Spleen (tissue), 11 donors: ENCODE measurements around the gene HOXB6. TPM values are rescaled to one million over a fixed set of nuclear protein-coding genes. Genes with fewer than 3 reads are reported as not detected.

Experiments used
- DNase-seq: peaks from one replicate; pipeline ENCODE4 v3.0.0-alpha.2; 2020
- H3K27ac ChIP-seq, 8 donors: fragments of 200-600 bp; sonication (generic) in 7 of 8; 1 replicate in 4 of 8; 2 replicates in 4 of 8; pipeline versions ENCODE4 v1.5.0 to v1.8.0; 2016 to 2021; ENCODE audit warnings: inconsistent platforms in 4 of 8, mild to moderate bottlenecking in 4 of 8, moderate library complexity in 1 of 8
- H3K27me3 ChIP-seq, 7 donors: fragments of 200-600 bp; sonication (generic) in 6 of 7; replicated peaks in 1 of 7; 1 replicate in 4 of 7; 2 replicates in 3 of 7; pipeline versions ENCODE4 v1.5.0 to v1.8.0; 2016 to 2021; ENCODE audit warnings: inconsistent platforms in 3 of 7, mild to moderate bottlenecking in 1 of 7
- H3K36me3 ChIP-seq, 6 donors: fragments of 200-600 bp; sonication (generic) in 5 of 6; 1 replicate in 4 of 6; 2 replicates in 2 of 6; pipeline versions ENCODE4 v1.5.0 to v1.8.0; 2016 to 2021; ENCODE audit warnings: inconsistent platforms in 2 of 6
- H3K4me1 ChIP-seq, 6 donors: fragments of 200-600 bp; sonication (generic) in 5 of 6; 1 replicate in 3 of 6; 2 replicates in 3 of 6; pipeline versions ENCODE4 v1.5.0 to v1.8.0; 2016 to 2021; ENCODE audit warnings: inconsistent platforms in 3 of 6
- H3K4me3 ChIP-seq, 8 donors: fragments of 200-600 bp; sonication (generic) in 7 of 8; 1 replicate in 4 of 8; 2 replicates in 4 of 8; pipeline versions ENCODE4 v1.5.0 to v1.8.0; 2016 to 2021; ENCODE audit warnings: inconsistent platforms in 4 of 8, mild to moderate bottlenecking in 4 of 8, moderate library complexity in 2 of 8
- H3K9me3 ChIP-seq, 8 donors: fragments of 200-600 bp; sonication (generic) in 7 of 8; 1 replicate in 4 of 8; 2 replicates in 4 of 8; pipeline versions ENCODE4 v1.5.0 to v1.8.0; 2016 to 2021; ENCODE audit warnings: inconsistent platforms in 4 of 8
- POLR2A ChIP-seq, 3 donors: fragments of 450-650 bp; IDR thresholded peaks; one replicate each; pipeline ENCODE4 v1.5.1; 2017; ENCODE audit warnings: antibody characterized with exemption in 3 of 3, mild to moderate bottlenecking in 1 of 3
- POLR2AphosphoS5 ChIP-seq, 3 donors: sonication (generic); formaldehyde crosslinking; IDR thresholded peaks; one replicate each; pipeline ENCODE4 v1.5.1; 2017; ENCODE audit warnings: antibody characterized with exemption in 3 of 3
- WGBS, 5 donors: extraction: QIAGEN DNeasy Blood & Tissue Kit in 3 of 5; methylation state at CpG; one replicate each; pipeline versions ENCODE4 v1.1.5 to v1.1.7; 2013 to 2018; 5-methylcytosine and 5-hydroxymethylcytosine counted together
- intact Hi-C: fragments of 100-400 bp; cut with DNase I; formaldehyde crosslinking; loops from one replicate; pipeline ENCODE4 v1.15.0; 2023; ENCODE audit warnings: low total_unique reads
- polyA plus RNA-seq, 3 donors: library from polyadenylated mRNA; stranded (reverse); fragments of 200-250 nt; gene quantifications; one replicate each; pipeline ENCODE4 v1.2.1, GENCODE V29; 2013
- total RNA-seq, 7 donors: library from RNA; depleted of rRNA in 3 of 7; stranded (reverse); fragments of >200 nt in 3 of 7; fragmentation: NEBNext Ultra II Directional in 4 of 7; extraction: Animal tissue kit (Norgen Biotek cat#: 25700) in 4 of 7; gene quantifications; one replicate each; pipeline versions ENCODE4 v1.1.0 to v1.2.1, GENCODE V29; 2016 to 2021
- TF ChIP-seq, protein P1 (sequence below), 11 experiments: fragments of 200-600 bp in 7 of 11; fragments of 450-650 bp in 4 of 11; sonication (generic) in 4 of 11; IDR thresholded peaks in 8 of 11; conservative IDR thresholded peaks in 3 of 11; 1 replicate in 7 of 11; 2 replicates in 4 of 11; pipeline versions ENCODE4 v1.4.0 to v1.8.0; 2016 to 2021; ENCODE audit warnings: antibody characterized with exemption in 11 of 11, inconsistent platforms in 4 of 11, mild to moderate bottlenecking in 1 of 11
- donor health status: healthy with polysubstance abuse.
- donor health status: DM: no; HTN: no; CAD: no; lungs with moderate emphysema.
- donor health status: DM: no; HTN: no; CAD: no.
- donor health status: Bipolar disorder and iron deficiency.
- donor health status: healthy.
- donor health status: DM: no; HTN: no; CAD: no.
- donor health status: DM: yes; HTN: yes; CAD: no.

HOXB6 gene
- total and polyA plus RNA-seq, 10 donors, result 1.2 to 4.5 (median 2.9) TPM

DNA sequence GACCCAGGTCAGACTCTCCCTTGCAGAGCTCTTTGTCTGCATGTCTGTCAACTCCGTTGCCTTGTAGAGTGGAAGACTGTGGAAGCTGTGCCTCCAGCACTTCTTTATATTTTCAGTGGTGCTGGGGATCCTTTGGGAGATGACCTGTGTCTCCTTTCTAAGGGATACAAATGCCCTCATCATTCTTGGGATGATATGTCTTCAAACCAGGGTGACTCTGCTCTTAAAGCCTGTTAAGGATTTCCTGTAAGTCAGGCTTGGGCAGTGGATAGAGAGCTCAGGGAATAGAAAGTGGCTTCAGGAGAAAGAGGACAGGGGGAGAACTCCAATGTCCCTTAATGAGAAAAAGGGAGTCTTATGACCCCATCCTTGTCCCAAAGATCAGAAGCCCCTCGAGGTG is 16.3 kb downstream of the HOXB6 start:
- Histone ChIP-seq H3K27ac (peak overlapping the region in 7 of 8 donors; percentile 39 to 85 (median 81)), H3K36me3 (no peaks in the 10 kb centered on the region), H3K9me3 (no peaks in the 10 kb centered on the region), H3K4me3 (peak overlapping the region in 1 of 8 donors; percentile 81), H3K4me1 (peaks cover 17 to 86% (median 49%) of the 10 kb centered on the region in 6 donors), H3K27me3 (peaks cover 0 to 100% (median 70%) of the 10 kb centered on the region in 7 donors)
- WGBS, 5 donors, result 24 to 42% (median 36%) methylated on average over 2 of the region's 2 CpGs
- intact Hi-C loops, result no loop called here
- DNase-seq, result no peak
- TF ChIP-seq, protein P1, sequence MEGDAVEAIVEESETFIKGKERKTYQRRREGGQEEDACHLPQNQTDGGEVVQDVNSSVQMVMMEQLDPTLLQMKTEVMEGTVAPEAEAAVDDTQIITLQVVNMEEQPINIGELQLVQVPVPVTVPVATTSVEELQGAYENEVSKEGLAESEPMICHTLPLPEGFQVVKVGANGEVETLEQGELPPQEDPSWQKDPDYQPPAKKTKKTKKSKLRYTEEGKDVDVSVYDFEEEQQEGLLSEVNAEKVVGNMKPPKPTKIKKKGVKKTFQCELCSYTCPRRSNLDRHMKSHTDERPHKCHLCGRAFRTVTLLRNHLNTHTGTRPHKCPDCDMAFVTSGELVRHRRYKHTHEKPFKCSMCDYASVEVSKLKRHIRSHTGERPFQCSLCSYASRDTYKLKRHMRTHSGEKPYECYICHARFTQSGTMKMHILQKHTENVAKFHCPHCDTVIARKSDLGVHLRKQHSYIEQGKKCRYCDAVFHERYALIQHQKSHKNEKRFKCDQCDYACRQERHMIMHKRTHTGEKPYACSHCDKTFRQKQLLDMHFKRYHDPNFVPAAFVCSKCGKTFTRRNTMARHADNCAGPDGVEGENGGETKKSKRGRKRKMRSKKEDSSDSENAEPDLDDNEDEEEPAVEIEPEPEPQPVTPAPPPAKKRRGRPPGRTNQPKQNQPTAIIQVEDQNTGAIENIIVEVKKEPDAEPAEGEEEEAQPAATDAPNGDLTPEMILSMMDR (IDR thresholded peaks at IDR 0.05 in 8 of 11, conservative IDR thresholded peaks at IDR 0.05 in 3 of 11), result no peak
- TF ChIP-seq POLR2A (IDR thresholded peaks at IDR 0.05) (no peak), POLR2AphosphoS5 (IDR thresholded peaks at IDR 0.05) (no peak)

DNA sequence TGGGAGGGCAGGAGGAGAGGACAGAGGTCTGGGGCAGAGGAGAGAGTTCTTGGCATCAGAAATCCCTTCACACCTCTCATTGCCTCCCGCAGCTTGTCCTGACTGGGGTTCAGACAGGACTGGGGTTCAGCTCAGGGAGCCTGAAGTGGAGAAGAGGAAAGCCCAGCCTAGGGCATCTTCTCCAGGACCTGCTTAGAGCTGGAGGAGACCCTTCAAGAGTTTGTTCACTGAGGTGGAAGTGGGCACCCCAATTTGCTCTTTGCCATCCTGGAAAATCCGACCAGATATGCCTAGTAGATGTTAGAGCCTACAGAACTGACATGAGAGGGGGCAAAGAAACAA is 16.7 kb downstream of the HOXB6 start:
- WGBS, 5 donors, result 27 to 65% (median 48%) methylated on average over 2 of the region's 2 CpGs
- H3K27me3 ChIP-seq, result peaks cover 0 to 100% (median 70%) of the 10 kb centered on the region in 7 donors
- H3K4me1 ChIP-seq, result peaks cover 13 to 86% (median 44%) of the 10 kb centered on the region in 6 donors
- H3K36me3 ChIP-seq, result no peaks in the 10 kb centered on the region
- peak overlapping the region in 1 of 8 donors; percentile 81 for H3K4me3 ChIP-seq
- H3K27ac ChIP-seq, result peak overlapping the region in 7 of 8 donors; percentile 39 to 85 (median 81)
- no peaks in the 10 kb centered on the region for H3K9me3 ChIP-seq
- TF ChIP-seq POLR2AphosphoS5 (IDR thresholded peaks at IDR 0.05) (no peak), POLR2A (IDR thresholded peaks at IDR 0.05) (no peak)
- TF ChIP-seq, protein P1 (IDR thresholded peaks at IDR 0.05 in 8 of 11, conservative IDR thresholded peaks at IDR 0.05 in 3 of 11), result no peak
- no peak for DNase-seq
- intact Hi-C loops, result no loop called here

DNA sequence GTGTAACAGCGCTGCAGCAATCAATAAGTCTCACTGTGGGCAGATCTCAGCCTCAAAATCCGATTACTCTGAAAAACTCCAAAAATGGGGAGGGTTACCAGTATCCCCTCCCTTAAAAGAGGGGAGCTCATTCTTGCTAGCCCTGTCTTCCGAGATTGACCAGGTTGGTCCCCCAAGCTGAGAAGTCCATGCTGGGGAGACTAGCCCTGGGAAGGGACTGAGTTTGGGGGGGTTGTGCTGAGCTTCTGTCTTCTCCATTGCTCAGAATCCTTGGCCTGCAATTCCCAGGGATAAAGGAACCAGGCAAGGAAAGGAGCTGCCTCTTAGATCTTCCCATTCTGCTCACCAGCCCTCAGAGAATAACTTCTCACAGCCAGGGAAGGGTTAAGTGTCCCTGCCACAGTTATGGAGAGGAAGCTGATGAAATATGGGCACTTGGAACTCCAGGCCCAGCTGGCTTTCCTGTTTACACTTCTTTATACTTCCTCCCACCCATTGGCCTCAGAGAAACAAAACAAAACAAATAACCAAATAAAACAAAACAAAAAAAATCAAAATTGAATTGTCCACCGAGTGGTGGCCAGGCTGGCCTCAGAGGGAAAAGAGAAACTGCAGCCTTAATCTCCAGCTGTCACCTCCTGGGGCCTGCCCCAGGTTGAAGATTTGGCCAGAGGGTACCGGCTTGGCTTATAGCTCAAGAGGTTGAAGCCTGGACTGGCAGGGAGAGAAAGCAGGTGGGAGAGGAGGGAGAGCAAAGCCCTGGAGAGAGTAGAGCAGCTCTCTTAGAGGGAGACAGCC is 17.3 kb downstream of the HOXB6 start:
- no peak for DNase-seq
- Histone ChIP-seq H3K9me3 (no peaks in the 10 kb centered on the region), H3K36me3 (no peaks in the 10 kb centered on the region), H3K27ac (peak overlapping the region; percentile 2 to 85 (median 78)), H3K4me1 (peaks cover 15 to 86% (median 44%) of the 10 kb centered on the region in 6 donors), H3K4me3 (peak overlapping the region in 2 of 8 donors; percentile 9 to 81), H3K27me3 (peaks cover 0 to 100% (median 70%) of the 10 kb centered on the region in 7 donors)
- intact Hi-C loops, result no loop called here
- 29 to 59% (median 34%) methylated on average over 5 of the region's 5 CpGs for WGBS, 5 donors
- no peak for TF ChIP-seq POLR2A (IDR thresholded peaks at IDR 0.05)
- TF ChIP-seq, protein P1 (IDR thresholded peaks at IDR 0.05 in 8 of 11, conservative IDR thresholded peaks at IDR 0.05 in 3 of 11), result no peak
- TF ChIP-seq POLR2AphosphoS5 (IDR thresholded peaks at IDR 0.05), result no peak
